ENCODE data around the gene SEC22B. TPM values are rescaled to one million over a fixed set of nuclear protein-coding genes. Genes with fewer than 3 reads are reported as not detected.
"Not testable (repeated sequence)": the region's sequence is repeated elsewhere in the genome, so short reads cannot be mapped to it uniquely, and the experiment has no call there.

The SEC22B gene
- total RNA-seq (2014; rRNA removed; shearing (Covaris generic)) = 33.2 and 34.4 TPM in 2 replicates

DNA sequence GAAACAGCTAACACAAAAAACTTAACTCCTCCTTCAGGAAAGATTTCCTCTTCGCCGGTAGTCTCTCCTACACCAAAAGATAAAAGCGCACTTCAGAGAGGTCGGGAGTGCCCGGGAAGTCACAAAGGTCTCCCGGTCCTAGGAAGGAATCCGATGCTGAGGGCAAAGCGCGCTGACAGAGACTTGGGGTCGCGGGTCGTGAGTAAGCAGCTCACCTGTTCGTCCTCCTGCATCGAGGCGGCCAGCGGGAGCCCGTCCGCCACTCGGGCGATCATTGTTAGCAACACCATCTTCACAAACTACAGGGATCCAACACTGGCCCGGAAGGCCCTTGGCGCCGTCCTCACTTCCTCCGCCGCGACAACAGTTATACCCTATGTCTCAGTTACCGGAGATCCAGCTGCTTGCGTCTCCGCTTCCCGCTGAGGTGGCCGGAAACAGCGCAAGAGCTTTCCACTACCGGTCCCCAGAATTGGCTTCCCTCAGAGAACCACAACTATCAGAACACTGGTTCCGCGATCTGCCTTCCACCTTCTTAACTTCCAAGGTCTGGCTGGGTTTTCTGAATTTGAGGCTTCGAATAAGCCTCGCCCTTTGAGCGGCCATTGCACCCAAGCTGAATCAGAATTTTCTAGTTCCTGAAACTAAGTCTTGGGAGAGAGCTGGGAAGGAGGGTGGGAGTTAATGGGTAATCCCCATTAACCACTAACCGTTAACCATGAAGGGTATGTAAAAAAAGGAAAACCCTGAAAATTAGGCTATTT lies at the start of gene SEC22B:
SEC22B (minus strand) TSS at position 429 of the 764 bp plus-strand sequence; CDS start at position 290, 139 bp downstream.
- DNase-seq (ENCODE audit: low spot score) = peak; percentile 85

DNA sequence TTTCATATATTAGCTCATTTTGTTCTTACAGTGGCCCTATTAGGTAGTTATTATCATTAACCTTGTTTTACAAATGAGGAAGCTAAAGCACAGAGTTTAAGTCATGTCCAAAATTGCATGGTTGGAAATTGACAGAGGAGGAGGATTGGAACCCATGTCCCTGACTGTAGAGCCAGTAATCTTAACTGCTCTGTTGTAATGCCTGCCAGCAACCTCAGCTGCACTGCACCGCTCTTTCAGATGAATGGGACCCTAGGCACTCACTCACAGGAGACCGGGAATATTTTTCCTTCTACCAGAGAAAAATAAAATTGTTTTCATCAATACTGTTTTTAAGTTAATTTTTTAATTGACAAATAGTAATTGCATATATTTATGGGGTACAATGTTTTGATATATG lies 41.6 kb upstream of the SEC22B start:
- DNase-seq (ENCODE audit: low spot score) = not testable (repeated sequence)

DNA sequence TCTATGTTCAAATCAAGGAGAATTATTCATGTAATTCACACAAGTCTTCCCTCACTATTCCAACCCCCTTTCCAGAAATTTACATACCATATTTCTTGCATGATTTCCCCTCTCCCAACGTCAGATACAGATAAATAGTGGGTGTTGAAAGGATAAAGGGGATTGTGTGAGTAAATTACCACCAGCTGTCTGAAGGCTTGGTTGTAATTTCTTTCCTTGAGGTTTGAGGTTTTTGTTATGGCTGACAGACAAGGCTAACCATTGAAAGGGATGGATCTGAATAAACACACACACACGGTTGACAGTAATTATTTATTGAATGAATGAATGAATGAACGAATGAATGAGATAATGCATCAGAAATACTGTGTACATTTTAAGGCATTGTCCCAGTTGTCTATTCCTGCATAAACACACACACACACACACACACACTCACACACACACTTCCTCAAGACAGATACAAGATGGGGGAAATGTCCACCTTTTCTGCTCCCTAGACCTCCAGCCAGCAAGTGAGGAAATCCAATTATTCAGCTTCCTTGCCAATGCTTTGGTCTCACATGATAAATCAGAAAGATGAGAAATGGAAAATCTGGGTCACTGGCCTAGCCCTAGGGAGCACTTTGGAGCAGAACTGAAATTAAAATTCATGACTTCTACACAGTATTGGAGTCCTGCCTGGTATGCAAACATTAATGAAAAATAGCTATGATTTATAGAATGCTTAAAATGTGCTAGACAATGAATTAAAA lies 41.0 kb upstream of the SEC22B start:
- not testable (repeated sequence) for DNase-seq (ENCODE audit: low spot score)

DNA sequence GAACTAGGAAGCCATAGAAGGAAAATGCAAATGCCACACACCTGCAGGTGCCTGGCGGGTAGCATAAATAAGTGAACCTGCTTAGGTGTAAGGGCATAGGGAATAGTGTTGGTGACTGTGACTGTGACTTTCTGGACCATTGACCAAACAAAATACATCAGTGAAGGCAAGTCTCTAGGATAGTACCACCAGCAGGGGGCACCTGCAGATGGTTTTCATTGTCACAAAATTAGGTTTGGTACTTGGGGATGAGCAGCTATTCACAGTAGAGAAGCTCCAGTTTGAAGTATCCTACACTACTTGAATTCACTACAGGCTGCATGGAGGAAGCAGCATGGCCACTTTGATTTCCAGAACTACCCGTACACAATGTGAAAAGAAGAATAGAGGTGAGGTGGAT lies 37.3 kb upstream of the SEC22B start:
- DNase-seq (ENCODE audit: low spot score) = not testable (repeated sequence)

DNA sequence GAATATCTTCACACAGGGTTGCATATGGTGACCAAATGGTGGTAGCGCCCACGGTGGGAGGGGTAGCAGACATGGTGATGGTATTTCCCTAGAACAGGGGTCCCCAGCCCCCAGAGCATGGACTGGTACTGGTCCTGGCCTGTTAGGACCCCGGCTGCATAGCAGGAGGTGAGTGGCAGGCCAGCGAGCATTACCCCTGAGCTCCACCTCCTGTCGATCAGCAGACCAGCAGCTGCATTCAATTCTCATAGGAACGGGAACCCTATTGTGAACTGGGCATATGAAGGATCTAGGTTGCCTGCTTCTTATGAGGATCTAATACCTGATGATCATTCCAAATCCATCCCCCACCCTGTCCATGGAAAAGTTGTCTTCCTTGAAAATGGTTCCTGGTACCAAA lies 34.4 kb upstream of the SEC22B start:
- DNase-seq (ENCODE audit: low spot score) = not testable (repeated sequence)

DNA sequence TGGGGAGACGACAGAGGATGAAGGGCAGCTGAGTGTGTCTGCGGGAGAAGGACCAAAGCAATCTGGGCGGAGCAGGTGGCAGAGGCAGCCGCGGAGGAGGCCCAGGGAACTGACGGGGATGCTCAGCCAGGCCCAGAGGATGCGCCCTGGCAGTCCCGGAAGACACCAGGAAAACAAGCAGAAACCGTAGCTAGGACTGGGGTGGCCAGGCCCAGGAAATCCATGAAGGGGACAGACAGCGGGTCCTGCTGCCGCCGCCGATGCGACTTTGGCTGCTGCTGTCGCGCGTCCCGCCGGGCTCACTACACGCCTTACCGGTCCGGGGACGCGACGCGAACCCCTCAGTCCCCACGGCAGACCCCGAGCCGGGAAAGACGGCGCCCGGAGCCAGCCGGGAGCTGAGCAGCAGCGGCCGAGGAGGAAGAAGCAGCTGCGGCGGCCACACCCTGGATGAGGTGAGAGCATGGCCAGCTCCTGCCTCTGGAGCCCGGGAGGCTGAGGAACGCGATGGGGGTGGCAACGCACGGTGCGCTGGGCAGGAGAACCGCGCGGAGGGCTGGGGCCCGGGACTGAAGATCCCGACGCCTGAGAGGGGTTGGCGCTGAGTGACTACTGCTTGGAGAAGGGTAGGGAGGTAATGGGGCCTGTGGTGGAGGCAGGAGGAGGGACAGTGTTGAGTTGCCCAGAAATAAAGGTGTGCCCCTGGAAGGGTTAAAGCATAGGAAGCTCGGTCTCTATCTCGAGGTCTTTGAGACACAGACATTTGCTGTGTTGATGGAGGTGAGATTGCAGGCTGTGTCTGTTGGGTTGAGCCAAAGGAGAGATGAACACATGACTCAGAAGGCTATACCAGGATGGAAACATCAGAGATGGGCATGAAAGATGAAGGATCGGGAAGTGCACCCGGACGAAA lies 20.8 kb upstream of the SEC22B start:
- not testable (repeated sequence) for DNase-seq (ENCODE audit: low spot score)

DNA sequence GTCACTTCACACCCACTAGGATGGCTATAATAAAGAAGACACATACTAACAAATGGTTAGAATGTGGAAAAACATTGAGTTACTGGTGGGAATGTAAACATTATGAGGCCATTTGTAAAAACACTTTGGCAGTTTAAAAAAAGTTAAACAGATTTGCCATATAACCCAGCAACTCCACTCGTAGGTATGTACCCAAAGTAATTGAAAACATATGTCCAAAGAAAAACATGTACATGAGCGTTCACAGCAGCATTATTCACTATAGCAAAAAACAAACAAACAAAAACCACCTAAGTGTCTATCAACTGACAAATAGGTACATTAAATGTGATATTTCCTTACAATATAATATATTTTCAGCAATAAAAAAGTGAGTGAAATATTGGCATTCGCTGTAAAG lies 12.3 kb upstream of the SEC22B start:
- not testable (repeated sequence) for DNase-seq (ENCODE audit: low spot score)

DNA sequence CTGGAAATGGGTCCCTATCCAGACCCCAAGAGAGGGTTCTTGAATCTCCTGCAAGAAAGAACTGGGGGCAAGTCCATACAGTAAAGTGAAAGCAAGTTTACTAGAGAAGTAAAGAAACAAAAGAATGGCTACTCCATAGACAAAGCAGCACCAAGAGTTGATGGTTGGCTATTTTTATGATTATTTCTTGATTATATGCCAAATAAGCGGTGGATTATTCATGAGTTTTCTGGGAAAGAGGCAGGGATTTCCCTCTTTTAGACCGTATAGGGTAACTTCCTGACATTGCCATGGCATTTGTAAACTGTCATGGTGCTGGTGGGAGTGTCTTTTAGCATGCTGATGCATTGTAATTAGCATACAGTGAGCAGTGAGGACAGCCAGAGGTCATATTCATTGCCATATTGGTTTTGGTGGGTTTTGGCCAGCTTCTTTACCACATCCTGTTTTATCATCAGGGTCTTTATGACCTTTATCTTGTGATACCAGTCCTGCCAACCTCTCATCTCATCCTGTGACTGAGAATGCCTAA lies 5.9 kb upstream of the SEC22B start:
- not testable (repeated sequence) for DNase-seq (ENCODE audit: low spot score)

DNA sequence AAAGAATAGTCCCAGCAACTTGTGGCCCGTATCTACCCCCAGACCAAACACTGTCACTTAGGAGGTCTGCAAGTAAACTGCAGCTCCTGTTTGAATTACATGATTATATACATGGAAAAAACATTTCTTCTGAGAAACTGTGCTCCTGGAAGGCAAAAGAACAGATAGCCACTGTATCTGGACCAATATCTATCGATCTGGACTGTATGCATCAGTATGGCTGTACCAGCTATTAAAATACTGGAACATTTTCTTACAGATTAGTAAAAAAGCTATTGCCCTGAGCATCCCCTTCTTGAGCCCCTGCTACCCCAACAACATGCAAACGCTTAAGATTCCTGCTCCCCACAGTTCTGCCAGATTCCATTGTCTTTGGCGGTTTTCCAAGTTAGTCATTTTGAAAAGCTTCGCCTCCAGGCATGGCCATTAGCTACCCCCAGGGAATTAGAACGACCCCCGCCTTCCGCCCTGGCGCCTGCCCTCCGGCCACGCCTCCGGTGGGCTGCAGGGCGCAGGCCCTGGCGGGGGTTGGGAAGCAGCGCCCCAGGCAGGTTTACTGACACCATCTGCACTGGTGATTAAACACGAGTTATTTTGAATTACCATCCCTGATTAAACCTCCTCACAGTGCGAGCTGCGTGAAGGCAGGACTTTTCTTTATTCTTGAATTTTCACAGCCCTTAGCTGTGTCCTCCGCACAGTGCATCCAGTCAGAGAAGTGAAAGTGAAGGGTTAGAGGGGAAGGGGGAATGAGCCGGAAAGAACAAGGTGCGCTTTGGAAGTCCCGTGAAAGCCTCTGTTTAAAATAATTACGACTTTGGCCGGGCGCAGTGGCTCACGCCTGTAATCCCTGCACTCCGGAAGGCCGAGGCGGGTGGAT lies 3.7 kb upstream of the SEC22B start:
- peak; percentile 36 for DNase-seq (ENCODE audit: low spot score)

DNA sequence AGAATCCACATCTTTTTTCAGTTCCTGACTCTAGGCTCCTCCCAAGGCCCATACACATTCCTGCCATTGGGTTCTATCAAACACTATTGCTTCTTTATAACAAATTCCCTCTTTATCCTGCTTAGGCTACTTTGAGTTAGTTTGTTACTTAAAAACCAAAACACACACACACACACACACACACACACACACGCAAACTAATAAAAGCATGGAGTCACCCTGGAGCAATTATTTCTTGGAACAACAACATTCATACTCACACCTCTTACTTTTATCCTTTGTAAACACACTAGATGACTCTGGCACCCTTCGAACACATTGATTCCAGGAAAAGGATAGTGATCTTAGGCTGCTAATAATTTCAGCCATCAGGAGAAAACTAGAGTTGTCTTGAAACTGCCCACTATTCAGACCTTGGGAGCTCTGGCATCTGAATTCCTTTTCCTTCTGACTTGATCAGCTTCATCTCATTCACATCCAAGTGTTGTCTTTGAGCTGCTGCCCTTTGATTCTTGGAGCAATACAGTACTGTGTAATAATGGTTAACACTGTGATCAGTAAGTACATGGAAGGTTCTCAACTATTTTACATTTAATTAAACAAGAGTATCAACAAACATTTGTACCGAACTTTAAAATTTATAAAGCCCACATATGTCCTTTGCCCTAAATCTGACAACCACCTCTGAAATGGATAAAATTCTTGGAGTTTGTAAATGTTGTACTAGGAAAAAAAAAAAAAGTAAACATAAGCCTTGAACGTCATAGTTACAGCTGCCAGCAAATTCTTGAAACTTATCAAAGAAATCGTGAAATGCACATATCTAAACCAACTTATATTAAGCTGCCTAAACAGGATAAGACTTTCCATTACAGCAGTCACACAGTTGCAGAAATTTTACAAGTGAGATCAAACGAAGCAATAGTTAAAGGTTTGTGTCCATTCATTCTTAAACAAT lies 2.8 kb upstream of the SEC22B start:
- no peak for DNase-seq (ENCODE audit: low spot score)

DNA sequence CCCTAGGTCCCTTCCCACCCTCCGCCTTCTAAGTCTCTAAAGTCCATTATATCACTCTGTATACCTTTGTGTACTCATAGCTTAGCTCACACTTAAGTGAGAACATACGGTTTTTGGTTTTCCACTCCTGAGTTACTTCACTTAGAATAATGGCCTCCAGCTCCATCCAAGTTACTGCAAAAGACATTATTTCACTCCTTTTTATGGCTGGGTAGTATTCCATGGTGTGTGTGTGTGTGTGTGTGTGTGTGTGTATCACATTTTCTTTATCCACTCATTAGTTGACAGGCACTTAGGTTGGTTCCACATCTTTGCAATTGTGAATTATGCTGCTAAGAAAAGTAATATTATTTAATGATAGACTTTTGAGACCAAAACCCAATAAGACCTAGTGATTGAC lies 1.7 kb upstream of the SEC22B start:
- not testable (repeated sequence) for DNase-seq (ENCODE audit: low spot score)

DNA sequence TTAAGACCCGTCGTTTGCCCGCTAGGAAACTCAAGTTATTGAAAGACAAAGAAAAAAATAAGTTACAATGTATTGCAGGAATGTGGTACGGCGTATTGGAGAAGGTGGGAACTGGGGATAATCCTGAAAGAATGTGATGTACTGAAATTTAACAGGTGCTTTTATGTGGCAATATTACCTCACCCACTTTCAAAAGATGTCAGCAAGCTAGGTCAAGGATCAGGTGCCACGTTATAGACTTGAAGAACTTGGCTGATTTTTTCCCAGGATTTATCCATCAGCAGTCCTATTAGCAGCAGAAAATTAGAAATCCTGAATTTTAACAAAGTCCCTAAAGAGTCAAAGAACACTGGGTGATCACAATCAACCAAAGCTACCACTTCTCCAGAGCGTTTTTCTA lies 632 bp downstream of the SEC22B start:
- DNase-seq (ENCODE audit: low spot score) = not testable (repeated sequence)

DNA sequence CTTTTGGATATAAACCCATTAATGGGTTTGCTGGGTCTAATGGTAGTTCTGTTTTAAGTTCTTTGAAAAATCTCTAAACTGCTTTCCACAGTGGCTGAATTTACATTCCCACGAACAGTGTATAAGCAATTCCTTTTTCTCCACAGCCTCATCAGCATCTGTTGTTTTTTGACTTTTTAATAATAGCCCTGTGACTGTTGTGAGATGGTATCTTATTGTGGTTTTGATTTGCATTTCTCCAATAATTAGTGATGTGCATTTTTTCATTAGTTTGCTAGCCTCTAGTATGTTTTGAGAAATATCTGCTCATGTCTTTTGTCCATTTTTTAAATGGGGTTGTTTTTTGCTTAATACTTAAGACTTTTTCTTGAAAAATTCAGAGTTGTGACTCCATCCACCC lies 11.6 kb downstream of the SEC22B start:
- not testable (repeated sequence) for DNase-seq (ENCODE audit: low spot score)

DNA sequence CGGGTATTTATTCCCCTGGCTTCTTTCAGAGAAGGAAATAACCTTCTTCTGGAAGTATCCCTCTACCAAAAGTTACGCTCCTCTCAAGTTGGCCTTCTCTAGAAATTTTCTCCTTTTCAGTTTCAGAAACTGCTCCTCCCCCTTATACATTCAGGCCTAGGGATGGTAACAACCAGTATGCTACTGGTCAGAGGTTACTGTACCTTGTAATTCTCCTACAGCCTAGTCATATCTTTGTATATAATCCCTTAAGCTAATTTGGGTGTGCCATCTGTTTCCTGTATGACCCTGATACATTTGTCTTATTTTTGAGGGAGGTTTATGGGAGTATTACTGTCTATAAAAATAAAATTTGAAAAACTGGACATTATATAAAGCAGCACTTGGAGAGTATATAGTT lies 14.3 kb downstream of the SEC22B start:
- not testable (repeated sequence) for DNase-seq (ENCODE audit: low spot score)

DNA sequence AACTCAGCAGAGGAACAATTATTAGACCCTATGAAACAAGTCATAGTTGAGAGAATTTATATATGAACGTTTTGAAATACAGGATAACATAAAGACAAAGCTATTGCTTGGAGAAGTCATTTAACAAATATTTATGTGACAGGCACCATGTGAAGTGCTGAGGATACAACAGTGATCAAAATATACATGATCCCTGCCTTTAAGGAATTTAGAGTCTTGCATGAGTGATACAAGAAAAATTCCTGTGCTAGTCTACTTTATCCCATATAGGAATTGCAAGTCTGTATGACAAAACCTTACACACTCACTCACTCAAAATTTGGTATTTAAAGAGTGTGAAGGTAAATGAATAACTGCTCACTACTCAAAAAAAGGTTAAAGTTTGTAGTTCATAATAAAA lies 17.8 kb downstream of the SEC22B start:
- not testable (repeated sequence) for DNase-seq (ENCODE audit: low spot score)

DNA sequence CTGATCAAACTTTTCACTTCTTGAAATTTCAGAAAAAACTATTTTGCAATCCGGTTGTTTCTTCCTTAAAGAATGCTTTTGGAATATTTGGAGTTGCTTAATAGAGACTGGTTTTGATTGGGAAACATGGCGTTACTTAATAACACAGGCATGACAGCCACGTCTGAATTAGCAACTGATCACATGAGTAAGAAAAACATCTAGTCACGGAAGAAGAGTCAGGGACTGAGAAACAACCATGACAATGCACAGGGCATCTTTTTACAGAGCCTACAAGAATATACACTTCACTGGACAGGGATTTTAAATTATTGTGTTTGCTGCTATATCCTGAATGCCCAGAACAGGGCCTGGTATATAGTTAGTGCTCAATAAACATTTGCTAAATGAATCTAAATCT lies 18.2 kb downstream of the SEC22B start:
- not testable (repeated sequence) for DNase-seq (ENCODE audit: low spot score)

DNA sequence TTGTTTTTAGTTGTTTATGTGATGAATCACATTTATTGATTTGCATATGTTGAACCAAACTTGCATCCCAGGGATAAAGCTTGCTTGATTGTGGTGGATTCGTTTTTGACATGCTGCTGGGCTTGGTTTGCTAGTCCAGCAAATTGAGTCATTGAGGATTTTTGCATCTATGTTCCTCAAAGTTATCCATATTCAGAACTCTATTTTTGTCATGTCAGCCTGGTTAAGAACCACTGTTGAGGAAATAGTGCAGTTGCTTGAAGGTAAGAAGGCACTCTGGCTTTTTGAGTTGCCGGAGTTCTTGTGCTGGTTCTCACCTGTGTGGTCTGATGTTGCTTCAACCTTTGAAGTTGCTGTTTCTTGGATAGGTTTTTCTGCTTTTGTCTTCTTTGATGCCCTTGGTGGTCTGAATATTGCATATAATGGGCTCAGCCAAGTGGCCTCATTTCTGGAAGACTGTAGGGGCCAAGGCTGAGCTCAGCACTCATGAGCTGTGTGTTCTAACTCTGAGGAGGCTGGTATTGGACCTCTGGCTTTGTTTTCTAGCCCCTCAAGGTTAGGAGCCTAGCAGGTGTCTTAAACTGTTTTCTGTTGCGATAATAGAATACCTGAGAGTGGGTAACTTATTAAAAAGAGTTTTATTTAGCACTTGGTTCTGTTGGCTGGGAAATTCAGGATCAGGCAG lies 26.0 kb downstream of the SEC22B start:
- not testable (repeated sequence) for DNase-seq (ENCODE audit: low spot score)

DNA sequence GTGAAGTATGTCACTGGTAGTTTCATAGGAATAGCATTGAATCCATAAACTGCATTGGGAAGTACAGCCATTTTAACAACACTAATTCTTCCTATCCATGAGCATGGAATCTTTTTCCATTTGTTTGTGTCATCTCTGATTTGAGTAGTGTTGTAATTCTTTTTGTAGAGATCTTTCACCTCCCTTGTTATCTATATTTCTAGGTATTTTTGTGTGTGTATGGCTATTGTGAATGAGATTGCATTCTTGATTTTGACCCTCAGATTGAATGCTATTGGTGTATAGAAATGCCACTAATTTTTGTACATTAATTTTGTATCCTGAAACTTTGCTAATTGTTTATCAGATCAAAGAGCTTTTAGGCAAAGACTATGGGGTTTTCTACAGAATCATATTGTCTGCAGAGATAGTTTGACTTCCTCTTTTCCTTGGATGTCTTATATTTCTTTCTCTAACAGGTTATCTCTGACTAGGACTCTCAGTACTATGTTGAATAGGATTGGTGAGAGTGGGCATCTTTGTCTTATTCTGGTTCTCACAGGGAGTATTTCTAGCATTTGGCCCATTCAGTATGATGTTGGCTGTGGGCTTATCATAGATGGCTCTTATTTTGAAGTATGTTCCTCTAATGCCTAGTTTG lies 26.8 kb downstream of the SEC22B start:
- not testable (repeated sequence) for DNase-seq (ENCODE audit: low spot score)

Data from A172 (cell line).